ENCODE data around the gene SLC26A5.
"Not testable (repeated sequence)": the region's sequence is repeated elsewhere in the genome, so short reads cannot be mapped to it uniquely, and the experiment has no call there.

SLC26A5 gene

GRCh38 chr7:103446049-103446520, at the start of gene SLC26A5:
TSS of gene SLC26A5 (minus strand) at chr7:103446207. CDS start at chr7:103421514, 24,693 bp downstream.
- DNase-seq (ENCODE audit: low read depth, low spot score), result peak; percentile 26

- no peak for DNase-seq (ENCODE audit: low read depth, low spot score)
Measured at GRCh38 chr7:103487419-103487818, 41.4 kb upstream of the SLC26A5 start.

GRCh38 chr7:103486873-103487272, 40.9 kb upstream of the SLC26A5 start:
- DNase-seq (ENCODE audit: low read depth, low spot score), result not testable (repeated sequence)

GRCh38 chr7:103480771-103481170, 34.8 kb upstream of the SLC26A5 start:
- no peak for DNase-seq (ENCODE audit: low read depth, low spot score)

- no peak for DNase-seq (ENCODE audit: low read depth, low spot score)
Measured at GRCh38 chr7:103474956-103475355, 28.9 kb upstream of the SLC26A5 start.

GRCh38 chr7:103469095-103469948, 23.3 kb upstream of the SLC26A5 start:
- DNase-seq (ENCODE audit: low read depth, low spot score), result no peak

GRCh38 chr7:103466814-103467213, 20.8 kb upstream of the SLC26A5 start:
- no peak for DNase-seq (ENCODE audit: low read depth, low spot score)

- no peak for DNase-seq (ENCODE audit: low read depth, low spot score)
Measured at GRCh38 chr7:103462358-103462757, 16.4 kb upstream of the SLC26A5 start.

- DNase-seq (ENCODE audit: low read depth, low spot score), result peak; percentile 56
Measured at GRCh38 chr7:103447073-103447960, 1.3 kb upstream of the SLC26A5 start.

- peak; percentile 22 for DNase-seq (ENCODE audit: low read depth, low spot score)
Measured at GRCh38 chr7:103445228-103446048, 569 bp downstream of the SLC26A5 start.

GRCh38 chr7:103439661-103440060, 6.3 kb downstream of the SLC26A5 start:
- no peak for DNase-seq (ENCODE audit: low read depth, low spot score)

GRCh38 chr7:103437623-103438022, 8.4 kb downstream of the SLC26A5 start:
- no peak for DNase-seq (ENCODE audit: low read depth, low spot score)

GRCh38 chr7:103432712-103433111, 13.3 kb downstream of the SLC26A5 start:
- DNase-seq (ENCODE audit: low read depth, low spot score), result no peak

GRCh38 chr7:103425177-103425576, 20.8 kb downstream of the SLC26A5 start:
- DNase-seq (ENCODE audit: low read depth, low spot score), result no peak

GRCh38 chr7:103423467-103424179, 22.4 kb downstream of the SLC26A5 start:
- DNase-seq (ENCODE audit: low read depth, low spot score), result no peak

GRCh38 chr7:103420857-103421384, 25.1 kb downstream of the SLC26A5 start:
- no peak for DNase-seq (ENCODE audit: low read depth, low spot score)

- DNase-seq (ENCODE audit: low read depth, low spot score), result no peak
Measured at GRCh38 chr7:103418241-103418640, 27.8 kb downstream of the SLC26A5 start.

- no peak for DNase-seq (ENCODE audit: low read depth, low spot score)
Measured at GRCh38 chr7:103413407-103413806, 32.6 kb downstream of the SLC26A5 start.

GRCh38 chr7:103412151-103412550, 33.9 kb downstream of the SLC26A5 start:
- DNase-seq (ENCODE audit: low read depth, low spot score), result no peak

- not testable (repeated sequence) for DNase-seq (ENCODE audit: low read depth, low spot score)
Measured at GRCh38 chr7:103405789-103406613, 40.0 kb downstream of the SLC26A5 start.
